HG02852 (cell line): ENCODE results near the gene FBF1.

Experiments used
- ATAC-seq: cut with Tn5 transposase; IDR thresholded peaks from one replicate; pipeline ENCODE4 v1.9.1; 2021; ENCODE audit warnings: mild to moderate bottlenecking, moderate library complexity; ENCODE audit not compliant: unreplicated experiment

FBF1 gene

GRCh38 chr17:75950855-75951554, 10.2 kb upstream of the FBF1 start:
- ATAC-seq = no peak

- no peak for ATAC-seq
These were observed 9.6 kb upstream of the FBF1 start for GRCh38 chr17:75950421-75950820.

- no peak for ATAC-seq
These were observed 4.4 kb upstream of the FBF1 start for GRCh38 chr17:75945211-75945610.

GRCh38 chr17:75943491-75943890, 2.6 kb upstream of the FBF1 start:
- ATAC-seq = no peak

GRCh38 chr17:75942473-75942872, 1.6 kb upstream of the FBF1 start:
- ATAC-seq = no peak

GRCh38 chr17:75941442-75941819, 589 bp upstream of the FBF1 start:
- ATAC-seq = no peak

GRCh38 chr17:75937652-75938051, 3.2 kb downstream of the FBF1 start:
- ATAC-seq = no peak

GRCh38 chr17:75933808-75934207, 7.0 kb downstream of the FBF1 start:
- ATAC-seq = no peak

- no peak for ATAC-seq
These were observed 8.0 kb downstream of the FBF1 start for GRCh38 chr17:75932852-75933251.

GRCh38 chr17:75931062-75931461, 9.8 kb downstream of the FBF1 start:
- ATAC-seq = no peak

- ATAC-seq = no peak
These were observed 13.4 kb downstream of the FBF1 start for GRCh38 chr17:75927286-75927922.

GRCh38 chr17:75926456-75926855, 14.4 kb downstream of the FBF1 start:
- no peak for ATAC-seq

- no peak for ATAC-seq
These were observed 14.9 kb downstream of the FBF1 start for GRCh38 chr17:75925912-75926311.

- no peak for ATAC-seq
These were observed 15.7 kb downstream of the FBF1 start for GRCh38 chr17:75925103-75925502.

- no peak for ATAC-seq
These were observed 17.6 kb downstream of the FBF1 start for GRCh38 chr17:75922963-75923874.

- ATAC-seq = no peak
These were observed 18.5 kb downstream of the FBF1 start for GRCh38 chr17:75922173-75922961.

- no peak for ATAC-seq
These were observed 19.2 kb downstream of the FBF1 start for GRCh38 chr17:75921596-75921995.

- no peak for ATAC-seq
These were observed 20.7 kb downstream of the FBF1 start for GRCh38 chr17:75920045-75920560.

- ATAC-seq = no peak
These were observed 21.2 kb downstream of the FBF1 start for GRCh38 chr17:75919611-75920010.

- ATAC-seq = no peak
These were observed 22.9 kb downstream of the FBF1 start for GRCh38 chr17:75917917-75918445.
